HCT116 (cell line): ENCODE results near the gene CFAP77. TPM values are rescaled to one million over a fixed set of nuclear protein-coding genes. Genes with fewer than 3 reads are reported as not detected.

Source experiments
- ATAC-seq: fragments of 200-7000 bp; cut with Tn5 transposase; 2 replicates; pipeline ENCODE4 v1.9.1; 2020; ENCODE audit warnings: mild to moderate bottlenecking, moderate library complexity
- BruUV-seq: library from RNA; stranded (reverse); fragments of 400-500 nt; replicated peaks from 2 replicates; lab custom pipeline; 2021; lab: Mats Ljungman, UMichigan
- CTCF ChIA-PET: fragments of 300-600 bp; sonication (Branson Sonifier 250); formaldehyde crosslinking; loops from one replicate; lab custom pipeline; 2021; ENCODE audit warnings: antibody characterized with exemption; lab: Charles Lee
- POLR2A ChIA-PET: fragments of 300-600, 350-600 bp; sonication (Branson Sonifier 250); formaldehyde crosslinking; loops from one replicate; lab custom pipeline; 2021; ENCODE audit warnings: antibody characterized with exemption; lab: Charles Lee
- RAD21 ChIA-PET, 2 experiments: fragments of 300-600 bp; sonication (Branson Sonifier 250); formaldehyde crosslinking; loops; one replicate each; lab custom pipeline; 2023; ENCODE audit warnings: low total read pairs in 2 of 2; ENCODE audit not compliant: uncharacterized antibody in 2 of 2, unreplicated experiment in 2 of 2, low non-redundant PET in 1 of 2; lab: Charles Lee
- DNase-seq: peaks from one replicate; pipeline ENCODE4 v3.0.0-alpha.2; 2010; ENCODE audit warnings: low read depth, low spot score
- H2AFZ ChIP-seq: fragments of 200-600 bp; shearing (Covaris generic), sonication (generic); 2 replicates; pipeline ENCODE4 v1.6.1; 2017; ENCODE audit warnings: low read depth, mixed run types, mixed read lengths, antibody characterized with exemption, low read length; ENCODE audit not compliant: poor library complexity, severe bottlenecking
- H3K27ac ChIP-seq: 2 replicates; pipeline ENCODE4 v1.5.1; 2012; ENCODE audit warnings: low read depth, low read length
- H3K27me3 ChIP-seq: fragments of 200-600 bp; sonication (generic); 2 replicates; pipeline ENCODE4 v1.6.1; 2016; ENCODE audit warnings: mixed run types, low read length, mixed read lengths; ENCODE audit not compliant: insufficient read depth
- H3K36me3 ChIP-seq, 2 experiments: fragments of 200-500 bp in 1 of 2; fragments of 200-600 bp in 1 of 2; sonication (Bioruptor generic) in 1 of 2; sonication (generic) in 1 of 2; 2 replicates each; pipeline versions ENCODE4 v1.5.1 to v1.6.1; 2014 to 2016; ENCODE audit warnings: low read length in 2 of 2, inconsistent platforms in 1 of 2, mixed read lengths in 1 of 2, mixed run types in 1 of 2; ENCODE audit not compliant: insufficient read depth in 2 of 2, control insufficient read depth in 1 of 2
- H3K4me1 ChIP-seq, 2 experiments: fragments of 200-600 bp in 1 of 2; sonication (generic) in 1 of 2; 2 replicates each; pipeline versions ENCODE4 v1.5.1 to v1.6.1; 2012 to 2017; ENCODE audit warnings: low read length in 2 of 2, inconsistent platforms in 1 of 2, mild to moderate bottlenecking in 1 of 2, mixed read lengths in 1 of 2, mixed run types in 1 of 2, moderate library complexity in 1 of 2; ENCODE audit not compliant: insufficient read depth in 2 of 2, control insufficient read depth in 1 of 2
- H3K4me2 ChIP-seq: fragments of 200-600 bp; sonication (generic); 2 replicates; pipeline ENCODE4 v1.6.1; 2017; ENCODE audit warnings: mixed run types, low read length, mixed read lengths
- H3K4me3 ChIP-seq, 2 experiments: fragments of 200-600 bp in 1 of 2; sonication (generic) in 1 of 2; replicated peaks in 1 of 2; 2 replicates each; pipeline ENCODE4 v1.5.1; 2011 to 2016; ENCODE audit warnings: low read length in 2 of 2, control low read depth in 1 of 2, low read depth in 1 of 2, mild to moderate bottlenecking in 1 of 2, mixed read lengths in 1 of 2, mixed run types in 1 of 2
- H3K79me2 ChIP-seq: fragments of 200-600 bp; sonication (generic); 2 replicates; pipeline ENCODE4 v1.6.1; 2017; ENCODE audit warnings: mild to moderate bottlenecking, mixed run types, low read length, moderate library complexity, mixed read lengths; ENCODE audit not compliant: insufficient read depth
- H3K9ac ChIP-seq: fragments of 200-600 bp; sonication (generic); 2 replicates; pipeline ENCODE4 v1.6.1; 2016; ENCODE audit warnings: low read length, mixed read lengths
- H3K9me2 ChIP-seq: fragments of 200-600 bp; sonication (generic), shearing (Covaris generic); 2 replicates; pipeline ENCODE4 v1.6.1; 2017; ENCODE audit warnings: mixed run types, mild to moderate bottlenecking, moderate library complexity; ENCODE audit not compliant: insufficient read depth
- H3K9me3 ChIP-seq, 2 experiments: fragments of 200-500 bp in 1 of 2; fragments of 200-600 bp in 1 of 2; sonication (Bioruptor generic) in 1 of 2; sonication (generic) in 1 of 2; 2 replicates each; pipeline ENCODE4 v1.6.1; 2014 to 2017; ENCODE audit warnings: low read length in 2 of 2, mixed read lengths in 2 of 2, inconsistent platforms in 1 of 2, low read depth in 1 of 2, mild to moderate bottlenecking in 1 of 2, mixed run types in 1 of 2, moderate library complexity in 1 of 2; ENCODE audit not compliant: control insufficient read depth in 1 of 2, insufficient read depth in 1 of 2
- H4K20me1 ChIP-seq: fragments of 200-600 bp; sonication (generic), shearing (Covaris generic); 2 replicates; pipeline ENCODE4 v1.6.1; 2017; ENCODE audit warnings: mixed run types, mild to moderate bottlenecking, moderate library complexity; ENCODE audit not compliant: insufficient read depth
- EGR1 ChIP-seq: IDR thresholded peaks from 2 replicates; pipeline ENCODE4 v1.6.1; 2012; ENCODE audit warnings: low read depth
- EZH2 ChIP-seq: fragments of 200-600 bp; sonication (generic); IDR thresholded peaks from 2 replicates; pipeline ENCODE4 v1.6.1; 2017; ENCODE audit warnings: antibody characterized with exemption, mixed run types
- EZH2phosphoT487 ChIP-seq: fragments of 200-600 bp; IDR thresholded peaks from 2 replicates; pipeline ENCODE4 v1.6.1; 2018; ENCODE audit warnings: antibody characterized with exemption, borderline replicate concordance
- JUND ChIP-seq: IDR thresholded peaks from 2 replicates; pipeline ENCODE4 v1.6.1; 2012
- REST ChIP-seq: IDR thresholded peaks from 2 replicates; pipeline ENCODE4 v1.6.1; 2012; ENCODE audit warnings: low read depth
- ZNF274 ChIP-seq: fragments of 200-500 bp; sonication (Bioruptor generic); IDR thresholded peaks from 2 replicates; pipeline ENCODE4 v1.6.1; 2014; ENCODE audit warnings: mild to moderate bottlenecking, low read depth, low read length, inconsistent platforms
- intact Hi-C: fragments of 100-400 bp; cut with micrococcal nuclease; formaldehyde crosslinking; loops from 2 replicates; pipeline ENCODE4 v1.10.0; 2022
- total RNA-seq: library from RNA; stranded (reverse); gene quantifications from one replicate; pipeline ENCODE4 v1.2.1, GENCODE V29; 2021; ENCODE audit not compliant: unreplicated experiment

The CFAP77 gene
- total RNA-seq, 1 experiment from 2014 or later, result 0.98 TPM

GRCh38 chr9:132404228-132404881, 5.7 kb upstream of the CFAP77 start:
- DNase-seq, result no peak
- RAD21 ChIA-PET, result no interaction called here
- Histone ChIP-seq H3K9me3 (no peaks in the 10 kb centered on the region), H3K4me1 (peaks cover 7 to 16% of the 10 kb centered on the region in 2 experiments; a peak in 3 of 4 replicates), H3K36me3 (peaks cover 12 to 23% of the 10 kb centered on the region in 2 experiments), H3K9ac (no peak overlapping the region), H3K4me2 (no peak overlapping the region), H3K27ac (no peak overlapping the region), H3K9me2 (no peaks in the 10 kb centered on the region), H3K27me3 (no peaks in the 10 kb centered on the region), H3K79me2 (peaks cover 50% of the 10 kb centered on the region), H2AFZ (no peak overlapping the region), H3K4me3 (no peak overlapping the region), H4K20me1 (no peaks in the 10 kb centered on the region)
- no TSS peak for BruUV-seq
- intact Hi-C loops, result no loop called here
- CTCF ChIA-PET, result no interaction called here
- no peak for ATAC-seq
- POLR2A ChIA-PET, result no interaction called here
- TF ChIP-seq ZNF274, result no peak
- TF ChIP-seq JUND, result no peak
- TF ChIP-seq EZH2, result no peak
- no peak for TF ChIP-seq REST
- TF ChIP-seq EZH2phosphoT487, result no peak
- TF ChIP-seq EGR1, result no peak
